A172 (cell line): ENCODE data around the gene HNF1A. TPM values are rescaled to one million over a fixed set of nuclear protein-coding genes. Genes with fewer than 3 reads are reported as not detected.

Experiments
- DNase-seq: peaks from one replicate; pipeline ENCODE4 v3.0.0-alpha.2; 2015; ENCODE audit warnings: low spot score
- total RNA-seq: library from RNA; depleted of rRNA; stranded (reverse); fragments of >200 nt; shearing (Covaris generic); gene quantifications from 2 replicates; pipeline ENCODE4 v1.2.3, GENCODE V29; 2014; rRNA removed

HNF1A gene
- total RNA-seq, 1 experiment from 2014 or later, result not detected

- no peak for DNase-seq
Observed at GRCh38 chr12:121048442-121048841, 70.1 kb downstream of the HNF1A start.

- DNase-seq, result no peak
Observed at GRCh38 chr12:121050725-121051124, 72.4 kb downstream of the HNF1A start.

Other genes with a start within 250 kb of the HNF1A start
- gene SPPL3, start 74.2 kb upstream of the HNF1A start, total RNA-seq, result 4.3 and 4.5 TPM in 2 replicates
- gene C12orf43, start 37.9 kb downstream of the HNF1A start, total RNA-seq, result 15.3 and 17.5 TPM in 2 replicates
- gene OASL, start 60.7 kb downstream of the HNF1A start, total RNA-seq, result 1.3 and 2.3 TPM in 2 replicates
- 1.9 and 3.8 TPM in 2 replicates for gene P2RX7, start 154.3 kb downstream of the HNF1A start, total RNA-seq
- 16.2 and 23.7 TPM in 2 replicates for gene P2RX4, start 231.6 kb downstream of the HNF1A start, total RNA-seq